CD4-positive, alpha-beta T cell treated with Interleukin-17A for 4 hours (primary cell): Measurements from ENCODE around the gene FAM3D.

ENCODE experiments used
- DNase-seq: peaks from one replicate; pipeline ENCODE4 v3.0.0-alpha.2; 2020; ENCODE audit warnings: mixed read lengths

The FAM3D gene

GRCh38 chr3:58588030-58588614 is 78.5 kb downstream of the FAM3D start:
- no peak for DNase-seq

DNA sequence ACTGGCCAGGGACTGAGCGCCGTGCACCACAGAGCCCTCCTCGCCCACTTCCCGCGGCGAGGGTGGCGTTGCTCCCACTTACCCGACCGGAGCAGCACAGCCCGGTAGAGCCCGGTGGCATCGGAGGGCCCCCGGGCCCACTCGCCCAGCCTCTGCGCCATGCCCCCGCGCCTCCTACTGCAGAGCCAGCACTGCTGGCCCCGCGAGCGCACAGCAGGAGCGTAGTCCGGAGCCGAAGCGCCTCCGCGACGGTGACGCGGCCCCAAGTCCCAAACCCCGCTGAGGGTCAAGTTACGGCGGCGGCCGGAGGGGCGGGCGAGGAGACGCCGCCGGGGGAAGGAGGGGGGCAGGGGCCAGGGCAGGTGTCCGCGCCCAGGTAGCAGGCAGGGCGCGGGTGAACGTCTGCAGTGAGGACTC is 79.8 kb downstream of the FAM3D start:
- DNase-seq, result no peak

GRCh38 chr3:58585994-58586393 is 80.6 kb downstream of the FAM3D start:
- DNase-seq, result no peak

GRCh38 chr3:58585005-58585786 is 81.4 kb downstream of the FAM3D start:
- DNase-seq, result peak; percentile 46

GRCh38 chr3:58584690-58585004 is 81.9 kb downstream of the FAM3D start:
- no peak for DNase-seq
